Stomach smooth muscle (tissue), 2 donors: ENCODE measurements around the gene CLPTM1.
A peak's percentile ranks its signal among the peaks of the same experiment; 100 is the strongest.

Experiments
- H3K27ac ChIP-seq: one replicate; pipeline ENCODE4 v1.7.0; 2013; ENCODE audit warnings: mild to moderate bottlenecking, low read length, inconsistent platforms
- H3K27me3 ChIP-seq, 2 donors: one replicate each; pipeline ENCODE4 v1.7.0; 2013; ENCODE audit warnings: low read length in 2 of 2; ENCODE audit not compliant: insufficient read depth in 2 of 2, control insufficient read depth in 1 of 2
- H3K36me3 ChIP-seq, 2 donors: one replicate each; pipeline ENCODE4 v1.7.0; 2013; ENCODE audit warnings: low read length in 2 of 2; ENCODE audit not compliant: control insufficient read depth in 2 of 2, insufficient read depth in 2 of 2
- H3K4me1 ChIP-seq: one replicate; pipeline ENCODE4 v1.7.0; 2013; ENCODE audit warnings: low read length; ENCODE audit not compliant: control insufficient read depth, insufficient read depth
- H3K4me3 ChIP-seq, 2 donors: one replicate each; pipeline ENCODE4 v1.7.0; 2013; ENCODE audit warnings: low read length in 2 of 2
- H3K9ac ChIP-seq, 2 donors: one replicate each; pipeline ENCODE4 v1.7.0; 2013; ENCODE audit warnings: low read length in 2 of 2, mild to moderate bottlenecking in 1 of 2
- H3K9me3 ChIP-seq, 2 donors: one replicate each; pipeline ENCODE4 v1.7.0; 2013; ENCODE audit warnings: low read length in 2 of 2; ENCODE audit not compliant: control insufficient read depth in 2 of 2
- donor health status: healthy.
- donor health status: Pancreatic carcinoma.

Gene CLPTM1

GRCh38 chr19:45016388-45017314, 61.5 kb downstream of the CLPTM1 start:
- H3K9ac ChIP-seq, result peak overlapping the region in 1 of 2 donors; percentile 13
- H3K27ac ChIP-seq, result no peak overlapping the region
- H3K4me3 ChIP-seq, result no peak overlapping the region
- no peaks in the 10 kb centered on the region for H3K9me3 ChIP-seq
- H3K36me3 ChIP-seq, result peaks cover 4 to 7% of the 10 kb centered on the region in 2 donors
- H3K4me1 ChIP-seq, result no peaks in the 10 kb centered on the region
- no peaks in the 10 kb centered on the region for H3K27me3 ChIP-seq

- no peak overlapping the region for H3K27ac ChIP-seq
- no peaks in the 10 kb centered on the region for H3K27me3 ChIP-seq
- H3K4me1 ChIP-seq, result no peaks in the 10 kb centered on the region
- no peak overlapping the region for H3K4me3 ChIP-seq
- H3K9me3 ChIP-seq, result no peaks in the 10 kb centered on the region
- H3K36me3 ChIP-seq, result peaks cover 0 to 7% of the 10 kb centered on the region in 2 donors
- no peak overlapping the region for H3K9ac ChIP-seq
These were observed 64.0 kb downstream of the CLPTM1 start for GRCh38 chr19:45019187-45019586.

DNA sequence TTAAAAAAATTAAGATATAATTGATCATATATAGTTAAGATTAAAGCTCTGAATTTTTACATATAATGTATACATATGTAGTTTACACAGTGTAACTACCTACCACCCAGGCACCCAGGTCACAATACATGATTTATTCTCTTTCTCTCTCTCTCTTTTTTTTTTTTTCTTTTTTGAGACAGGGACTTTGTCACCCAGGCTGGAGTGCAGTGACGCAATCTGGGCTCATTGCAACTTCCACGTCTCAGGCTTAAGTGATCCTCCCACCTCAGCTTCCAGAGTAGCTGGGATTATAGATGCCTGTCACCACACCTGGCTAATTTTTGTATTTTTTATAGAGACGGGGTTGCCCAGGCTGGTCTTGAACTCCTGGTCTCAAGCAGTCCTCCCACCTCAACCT, 64.9 kb downstream of the CLPTM1 start:
- Histone ChIP-seq H3K27ac (no peak overlapping the region), H3K9me3 (no peaks in the 10 kb centered on the region), H3K4me1 (no peaks in the 10 kb centered on the region), H3K36me3 (peaks cover 0 to 5% of the 10 kb centered on the region in 2 donors), H3K27me3 (no peaks in the 10 kb centered on the region), H3K4me3 (no peak overlapping the region), H3K9ac (no peak overlapping the region)

DNA sequence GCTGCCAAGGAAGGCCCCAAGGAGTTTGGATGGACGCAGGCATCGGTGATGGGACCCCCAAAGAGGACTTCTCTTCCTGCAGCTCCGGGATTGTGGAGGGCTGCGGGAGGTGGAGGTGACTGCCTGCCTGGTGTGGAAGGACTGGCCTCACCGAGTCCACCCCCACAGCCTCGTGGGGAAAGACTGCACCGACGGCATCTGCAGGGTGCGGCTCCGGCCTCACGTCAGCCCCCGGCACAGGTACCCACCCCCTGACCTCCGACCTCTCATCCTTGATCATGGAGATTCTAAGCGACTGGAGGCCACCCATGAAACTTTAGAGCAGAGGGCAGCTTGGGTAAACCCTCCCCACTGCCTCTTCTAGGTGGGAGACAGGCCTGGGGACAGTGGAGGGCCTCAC, 66.8 kb downstream of the CLPTM1 start:
- Histone ChIP-seq H3K4me1 (no peaks in the 10 kb centered on the region), H3K9ac (no peak overlapping the region), H3K36me3 (peaks cover 0 to 3% of the 10 kb centered on the region in 2 donors), H3K27ac (no peak overlapping the region), H3K4me3 (no peak overlapping the region), H3K9me3 (no peaks in the 10 kb centered on the region), H3K27me3 (no peaks in the 10 kb centered on the region)

- H3K4me1 ChIP-seq, result no peaks in the 10 kb centered on the region
- no peaks in the 10 kb centered on the region for H3K27me3 ChIP-seq
- H3K9ac ChIP-seq, result no peak overlapping the region
- H3K27ac ChIP-seq, result no peak overlapping the region
- H3K9me3 ChIP-seq, result no peaks in the 10 kb centered on the region
- H3K36me3 ChIP-seq, result peaks cover 3 to 4% of the 10 kb centered on the region in 2 donors
- no peak overlapping the region for H3K4me3 ChIP-seq
These were observed 67.9 kb downstream of the CLPTM1 start for GRCh38 chr19:45023048-45023447.

- Histone ChIP-seq H3K27me3 (no peaks in the 10 kb centered on the region), H3K4me1 (no peaks in the 10 kb centered on the region), H3K27ac (no peak overlapping the region), H3K9me3 (no peaks in the 10 kb centered on the region), H3K36me3 (peaks cover 8 to 13% of the 10 kb centered on the region in 2 donors), H3K4me3 (no peak overlapping the region), H3K9ac (no peak overlapping the region)
These were observed 70.1 kb downstream of the CLPTM1 start for GRCh38 chr19:45025264-45025663.

DNA sequence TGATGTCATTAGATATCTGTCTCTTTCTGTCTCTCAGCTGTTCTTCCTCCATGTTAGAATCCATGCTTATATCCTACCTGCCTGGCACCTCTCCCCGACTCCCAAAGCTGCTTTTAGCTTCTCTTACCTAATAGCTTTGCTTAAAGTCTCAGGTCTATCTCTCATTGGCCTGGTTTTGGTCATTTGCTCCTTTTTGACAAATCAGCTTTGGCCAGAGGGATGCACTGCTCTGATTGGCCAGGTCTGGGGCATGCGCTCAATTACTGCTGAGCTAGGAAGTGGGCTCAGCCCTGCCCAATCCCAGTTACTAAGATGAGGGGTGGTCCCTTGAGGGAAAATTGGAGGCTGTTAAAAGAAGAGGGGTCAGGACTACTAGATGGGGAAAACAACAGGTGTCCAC, 72.2 kb downstream of the CLPTM1 start:
- H3K9me3 ChIP-seq, result no peaks in the 10 kb centered on the region
- H3K27ac ChIP-seq, result no peak overlapping the region
- H3K36me3 ChIP-seq, result peaks cover 10 to 21% of the 10 kb centered on the region in 2 donors
- H3K27me3 ChIP-seq, result no peaks in the 10 kb centered on the region
- H3K4me1 ChIP-seq, result no peaks in the 10 kb centered on the region
- H3K4me3 ChIP-seq, result no peak overlapping the region
- no peak overlapping the region for H3K9ac ChIP-seq

DNA sequence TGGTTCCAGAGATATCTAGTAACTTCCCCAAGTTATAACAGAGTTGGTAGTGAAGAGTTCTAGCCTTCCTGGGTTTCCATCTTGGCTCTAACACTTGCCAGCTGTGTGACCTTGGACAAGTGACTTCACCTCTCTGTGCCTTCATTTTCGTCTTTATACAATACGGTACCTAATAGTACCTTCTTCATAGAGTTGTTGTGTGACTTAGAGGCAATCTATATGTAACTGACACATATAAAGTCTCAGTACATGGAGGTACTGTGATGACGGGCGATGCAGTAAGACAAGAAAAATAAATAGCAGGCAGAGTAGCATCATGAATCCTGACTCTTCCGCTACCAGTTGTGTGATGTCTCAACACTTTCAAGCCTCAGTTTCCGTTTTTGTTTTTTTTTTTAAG, 75.6 kb downstream of the CLPTM1 start:
- H3K27ac ChIP-seq, result no peak overlapping the region
- no peak overlapping the region for H3K4me3 ChIP-seq
- H3K36me3 ChIP-seq, result peaks cover 22 to 42% of the 10 kb centered on the region in 2 donors
- no peaks in the 10 kb centered on the region for H3K27me3 ChIP-seq
- H3K9ac ChIP-seq, result no peak overlapping the region
- no peaks in the 10 kb centered on the region for H3K4me1 ChIP-seq
- H3K9me3 ChIP-seq, result no peaks in the 10 kb centered on the region

- Histone ChIP-seq H3K36me3 (peaks cover 23 to 43% of the 10 kb centered on the region in 2 donors), H3K9ac (no peak overlapping the region), H3K27me3 (no peaks in the 10 kb centered on the region), H3K4me1 (no peaks in the 10 kb centered on the region), H3K27ac (no peak overlapping the region), H3K4me3 (no peak overlapping the region), H3K9me3 (no peaks in the 10 kb centered on the region)
These were observed 77.2 kb downstream of the CLPTM1 start for GRCh38 chr19:45032421-45032820.

DNA sequence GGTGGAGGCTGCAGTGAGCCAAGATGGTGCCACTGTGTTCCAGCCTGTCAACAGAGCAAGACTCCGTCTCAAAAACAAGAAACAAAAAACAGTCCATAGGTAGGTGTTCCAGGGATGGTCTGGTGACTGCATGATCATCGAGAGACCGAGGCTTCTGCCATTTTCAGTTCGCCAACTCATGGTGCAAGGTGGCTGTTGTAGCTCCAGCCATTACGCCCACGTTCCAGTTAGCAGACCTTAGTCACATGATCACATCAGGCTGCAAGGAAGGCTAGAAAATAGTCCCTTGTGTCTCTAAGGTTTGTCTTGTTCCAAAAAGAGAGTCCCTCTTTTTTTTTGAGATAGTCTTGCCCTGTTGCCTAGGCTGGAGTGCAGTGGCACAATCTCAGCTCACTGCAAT, 80.6 kb downstream of the CLPTM1 start:
- H3K36me3 ChIP-seq, result peaks cover 21 to 35% of the 10 kb centered on the region in 2 donors
- H3K9me3 ChIP-seq, result no peaks in the 10 kb centered on the region
- H3K27ac ChIP-seq, result no peak overlapping the region

More for the DNA sequence above, 80.6 kb downstream of the CLPTM1 start:
- Histone ChIP-seq H3K9ac (no peak overlapping the region), H3K4me3 (no peak overlapping the region), H3K4me1 (peaks cover 16% of the 10 kb centered on the region), H3K27me3 (no peaks in the 10 kb centered on the region)
